Effector memory CD8-positive, alpha-beta T cell (primary cell): ENCODE measurements around the gene TRAPPC14.
A peak's percentile ranks its signal among the peaks of the same experiment; 100 is the strongest.
"Not testable (repeated sequence)": the region's sequence is repeated elsewhere in the genome, so short reads cannot be mapped to it uniquely, and the experiment has no call there.

Experiments used
- ATAC-seq: fragments of 150-1000 bp; cut with Tn5 transposase; replicated peaks from 2 replicates; pipeline ENCODE4 v1.10.0; 2021; ENCODE audit warnings: mild to moderate bottlenecking, moderate library complexity
- DNase-seq, 3 experiments: peaks; one replicate each; pipeline ENCODE4 v3.0.0; 2021
- H3K27ac Mint-ChIP-seq, 2 donors: one replicate each; pipeline ENCODE4 v1.8.0; 2022; ENCODE audit warnings: mild to moderate bottlenecking in 2 of 2, mixed read lengths in 2 of 2, moderate library complexity in 2 of 2
- H3K27me3 Mint-ChIP-seq, 2 donors: one replicate each; pipeline ENCODE4 v1.8.0; 2022; ENCODE audit warnings: mixed read lengths in 2 of 2
- H3K36me3 Mint-ChIP-seq: one replicate; pipeline ENCODE4 v1.8.0; 2022; ENCODE audit warnings: mild to moderate bottlenecking, moderate library complexity, mixed read lengths; ENCODE audit not compliant: insufficient read depth
- H3K4me1 Mint-ChIP-seq, 2 donors: one replicate each; pipeline ENCODE4 v1.8.0; 2022; ENCODE audit warnings: low read depth in 2 of 2, mixed read lengths in 2 of 2
- H3K4me3 Mint-ChIP-seq, 2 donors: one replicate each; pipeline ENCODE4 v1.8.0; 2022; ENCODE audit warnings: mild to moderate bottlenecking in 2 of 2, mixed read lengths in 2 of 2, moderate library complexity in 2 of 2
- H3K9me3 Mint-ChIP-seq, 2 donors: one replicate each; pipeline ENCODE4 v1.8.0; 2022; ENCODE audit warnings: mixed read lengths in 2 of 2

Gene TRAPPC14

DNA sequence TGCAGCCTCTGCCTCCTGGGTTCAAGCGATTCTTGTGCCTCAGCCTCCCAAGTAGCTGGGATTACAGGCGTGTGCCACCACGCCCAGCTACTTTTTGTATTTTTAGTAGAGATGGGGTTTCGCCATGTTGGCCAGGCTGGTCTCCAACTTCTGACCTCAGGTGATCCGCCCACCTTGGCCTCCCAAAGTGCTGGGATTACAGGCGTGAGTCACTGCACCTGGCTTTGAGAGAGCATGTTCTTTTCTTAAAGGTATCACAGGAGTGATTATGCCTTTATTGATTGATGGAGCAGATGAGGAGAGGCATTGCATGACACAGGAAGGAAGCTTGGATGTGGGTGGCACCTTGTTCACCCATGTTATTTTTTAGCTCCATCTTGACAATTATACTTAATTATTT lies 24.6 kb upstream of the TRAPPC14 start:
- DNase-seq, H3K4me3 Mint-ChIP-seq, ATAC-seq, H3K9me3 Mint-ChIP-seq, H3K27me3 Mint-ChIP-seq, H3K27ac Mint-ChIP-seq, H3K36me3 Mint-ChIP-seq: not testable (repeated sequence)
- H3K4me1 Mint-ChIP-seq = peaks cover 10 to 31% of the 10 kb centered on the region in 2 donors

DNA sequence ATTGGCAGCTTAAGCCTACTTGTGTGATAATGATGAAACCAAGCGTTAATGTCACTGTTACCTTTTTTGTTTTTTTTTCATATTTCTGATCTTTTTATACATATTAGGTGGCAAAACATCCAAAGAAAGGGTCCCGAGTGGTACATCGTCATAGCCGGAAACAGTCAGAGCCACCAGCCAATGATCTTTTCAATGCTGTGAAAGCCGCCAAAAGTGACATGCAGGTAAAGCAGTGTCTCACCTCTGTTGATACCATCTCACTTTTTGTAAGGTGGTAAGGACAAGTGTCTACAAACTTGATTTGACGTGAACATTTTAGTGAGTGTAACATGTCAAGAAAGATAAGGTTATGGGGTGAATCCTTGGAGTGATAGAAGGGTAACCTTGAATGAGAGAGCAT lies 24.1 kb upstream of the TRAPPC14 start:
- H3K27me3 Mint-ChIP-seq, H3K36me3 Mint-ChIP-seq, H3K9me3 Mint-ChIP-seq, DNase-seq: not testable (repeated sequence)
- Mint-ChIP-seq H3K4me1 (peaks cover 10 to 31% of the 10 kb centered on the region in 2 donors), H3K27ac (peak overlapping the region in 1 of 2 donors; percentile 59), H3K4me3 (peak overlapping the region in 1 of 2 donors; percentile 75)
- peak; percentile 4 for ATAC-seq

- not testable (repeated sequence) for H3K9me3 Mint-ChIP-seq, DNase-seq, H3K27me3 Mint-ChIP-seq, H3K36me3 Mint-ChIP-seq, ATAC-seq
- Mint-ChIP-seq H3K4me3 (peak overlapping the region; percentile 73 to 77), H3K4me1 (peaks cover 17 to 44% of the 10 kb centered on the region in 2 donors), H3K27ac (peak overlapping the region in 1 of 2 donors; percentile 72)
These were observed 21.6 kb upstream of the TRAPPC14 start for GRCh38 chr7:100180084-100180483.

DNA sequence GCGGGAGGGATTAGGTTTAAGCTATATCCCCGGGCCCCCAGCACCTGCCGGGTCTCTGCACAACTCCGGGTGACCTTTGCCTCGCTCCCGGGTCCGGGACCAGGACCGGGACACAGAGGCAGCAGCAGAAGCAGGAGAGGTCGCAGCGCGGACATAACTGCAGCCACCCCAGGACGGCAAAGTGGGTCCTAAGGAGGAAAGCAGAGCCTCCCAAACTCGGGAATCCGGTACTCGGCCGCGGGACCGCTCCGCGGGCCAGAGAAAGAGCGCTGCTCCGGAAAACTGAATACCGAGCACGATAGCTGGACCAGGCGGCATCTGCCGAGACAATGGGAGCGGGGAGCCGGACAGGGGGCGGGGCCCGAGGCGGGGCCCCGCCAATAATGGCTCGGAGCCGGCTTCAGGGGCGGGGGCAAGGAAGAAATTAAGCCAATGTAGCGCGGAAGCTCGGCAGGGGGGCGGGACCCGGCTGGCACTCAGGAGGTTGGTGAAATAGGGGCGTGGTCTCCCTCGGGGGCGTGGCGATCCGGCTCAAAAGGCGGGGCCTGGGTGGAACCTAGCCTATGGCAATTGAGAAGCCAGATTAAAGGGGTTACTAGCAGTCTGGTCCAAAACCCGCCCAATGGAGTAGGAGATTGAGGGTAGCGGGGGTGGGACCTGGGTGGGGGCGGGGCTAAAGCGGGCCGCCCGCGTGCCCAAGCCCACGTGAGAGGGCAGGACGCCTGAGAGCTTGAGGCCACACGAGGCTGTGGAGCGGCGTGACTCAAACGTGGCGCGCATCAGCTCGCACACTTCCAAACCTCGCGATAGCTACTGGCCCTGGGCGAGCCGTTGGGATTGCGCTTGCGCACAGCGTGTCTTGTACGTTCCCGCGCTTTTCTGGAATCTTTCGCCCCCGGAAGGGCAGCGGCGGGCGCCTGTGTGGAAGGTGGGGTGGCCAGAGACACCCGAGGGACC lies 18.8 kb upstream of the TRAPPC14 start, which contains the start of the genes GPC2 and STAG3:
Gene GPC2, minus strand, starts transcription at position 337 of the 957 bp plus-strand sequence. Its CDS starts 182 bp downstream, at position 155.
Gene STAG3, plus strand, starts transcription at position 874 of the 957 bp plus-strand sequence. CDS start 2,639 bp downstream, outside the sequence.
- ATAC-seq (peak; percentile 86), DNase-seq (peak; percentile 95 to 98 (median 96))
- Mint-ChIP-seq H3K4me1 (peaks cover 15 to 35% of the 10 kb centered on the region in 2 donors), H3K27me3 (peaks cover 0 to 10% of the 10 kb centered on the region in 2 donors), H3K36me3 (peaks cover 6% of the 10 kb centered on the region), H3K4me3 (peak within 1 kb of the TSS; percentile 75 to 78), H3K27ac (peak within 1 kb of the TSS in 1 of 2 donors; percentile 39), H3K9me3 (no peaks in the 10 kb centered on the region)

GRCh38 chr7:100176096-100177044 lies 17.8 kb upstream of the TRAPPC14 start:
- Mint-ChIP-seq H3K27me3 (peaks cover 0 to 10% of the 10 kb centered on the region in 2 donors), H3K4me3 (peak overlapping the region; percentile 75 to 78), H3K9me3 (no peaks in the 10 kb centered on the region), H3K36me3 (peaks cover 10% of the 10 kb centered on the region), H3K27ac (peak overlapping the region in 1 of 2 donors; percentile 39), H3K4me1 (peaks cover 17 to 26% of the 10 kb centered on the region in 2 donors)
- DNase-seq (no peak), ATAC-seq (no peak)

GRCh38 chr7:100175296-100175935 lies 16.9 kb upstream of the TRAPPC14 start:
- Mint-ChIP-seq H3K9me3 (no peaks in the 10 kb centered on the region), H3K27me3 (peaks cover 6 to 16% of the 10 kb centered on the region in 2 donors), H3K27ac (no peak overlapping the region), H3K4me3 (peak overlapping the region; percentile 5 to 49), H3K36me3 (peaks cover 10% of the 10 kb centered on the region), H3K4me1 (peaks cover 15 to 22% of the 10 kb centered on the region in 2 donors)
- ATAC-seq (no peak), DNase-seq (no peak)

GRCh38 chr7:100174582-100174981 lies 16.1 kb upstream of the TRAPPC14 start:
- no peak overlapping the region for H3K4me3 Mint-ChIP-seq
- peaks cover 14 to 22% of the 10 kb centered on the region in 2 donors for H3K4me1 Mint-ChIP-seq
- H3K27me3 Mint-ChIP-seq = peaks cover 14 to 25% of the 10 kb centered on the region in 2 donors
- peaks cover 10% of the 10 kb centered on the region for H3K36me3 Mint-ChIP-seq
- H3K27ac Mint-ChIP-seq = no peak overlapping the region
- ATAC-seq (no peak), DNase-seq (no peak)
- no peaks in the 10 kb centered on the region for H3K9me3 Mint-ChIP-seq

- no peak for ATAC-seq
- Mint-ChIP-seq H3K27ac (no peak overlapping the region), H3K4me3 (no peak overlapping the region), H3K9me3 (no peaks in the 10 kb centered on the region), H3K27me3 (peaks cover 15 to 27% of the 10 kb centered on the region in 2 donors), H3K36me3 (peaks cover 10% of the 10 kb centered on the region), H3K4me1 (peaks cover 14 to 22% of the 10 kb centered on the region in 2 donors)
- DNase-seq = no peak
These were observed 15.4 kb upstream of the TRAPPC14 start for GRCh38 chr7:100173806-100174495.

- Mint-ChIP-seq H3K27ac (no peak overlapping the region), H3K36me3 (peaks cover 12% of the 10 kb centered on the region), H3K4me3 (peak overlapping the region; percentile 70 to 78), H3K27me3 (peaks cover 36 to 48% of the 10 kb centered on the region in 2 donors), H3K9me3 (no peaks in the 10 kb centered on the region), H3K4me1 (peaks cover 29 to 33% of the 10 kb centered on the region in 2 donors)
- DNase-seq = no peak
- peak; percentile 52 for ATAC-seq
These were observed 13.3 kb upstream of the TRAPPC14 start for GRCh38 chr7:100171840-100172239.

GRCh38 chr7:100171087-100171681 lies 12.7 kb upstream of the TRAPPC14 start:
- peak; percentile 68 for ATAC-seq
- DNase-seq = no peak
- Mint-ChIP-seq H3K9me3 (no peaks in the 10 kb centered on the region), H3K27me3 (peaks cover 42 to 54% of the 10 kb centered on the region in 2 donors), H3K4me3 (peak overlapping the region; percentile 38 to 74), H3K27ac (no peak overlapping the region), H3K36me3 (peaks cover 9% of the 10 kb centered on the region), H3K4me1 (peaks cover 30 to 34% of the 10 kb centered on the region in 2 donors)

GRCh38 chr7:100170101-100170897 lies 11.8 kb upstream of the TRAPPC14 start:
- ATAC-seq = no peak
- Mint-ChIP-seq H3K27me3 (peaks cover 48 to 63% of the 10 kb centered on the region in 2 donors), H3K27ac (no peak overlapping the region), H3K4me3 (peak overlapping the region; percentile 38 to 74), H3K36me3 (peaks cover 9% of the 10 kb centered on the region), H3K9me3 (no peaks in the 10 kb centered on the region), H3K4me1 (peaks cover 30 to 37% of the 10 kb centered on the region in 2 donors)
- DNase-seq = no peak
